HCT116 (cell line): ENCODE measurements around the gene ATCAY. TPM values are rescaled to one million over a fixed set of nuclear protein-coding genes. Genes with fewer than 3 reads are reported as not detected.

ENCODE experiments used
- ATAC-seq: fragments of 200-7000 bp; cut with Tn5 transposase; 2 replicates; pipeline ENCODE4 v1.9.1; 2020; ENCODE audit warnings: mild to moderate bottlenecking, moderate library complexity
- BruUV-seq: library from RNA; stranded (reverse); fragments of 400-500 nt; replicated peaks from 2 replicates; lab custom pipeline; 2021; lab: Mats Ljungman, UMichigan
- CTCF ChIA-PET: fragments of 300-600 bp; sonication (Branson Sonifier 250); formaldehyde crosslinking; loops from one replicate; lab custom pipeline; 2021; ENCODE audit warnings: antibody characterized with exemption; lab: Charles Lee
- POLR2A ChIA-PET: fragments of 300-600, 350-600 bp; sonication (Branson Sonifier 250); formaldehyde crosslinking; loops from one replicate; lab custom pipeline; 2021; ENCODE audit warnings: antibody characterized with exemption; lab: Charles Lee
- RAD21 ChIA-PET, 2 experiments: fragments of 300-600 bp; sonication (Branson Sonifier 250); formaldehyde crosslinking; loops; one replicate each; lab custom pipeline; 2023; ENCODE audit warnings: low total read pairs in 2 of 2; ENCODE audit not compliant: uncharacterized antibody in 2 of 2, unreplicated experiment in 2 of 2, low non-redundant PET in 1 of 2; lab: Charles Lee
- DNase-seq: peaks from one replicate; pipeline ENCODE4 v3.0.0-alpha.2; 2010; ENCODE audit warnings: low read depth, low spot score
- H2AFZ ChIP-seq: fragments of 200-600 bp; shearing (Covaris generic), sonication (generic); 2 replicates; pipeline ENCODE4 v1.6.1; 2017; ENCODE audit warnings: low read depth, mixed run types, mixed read lengths, antibody characterized with exemption, low read length; ENCODE audit not compliant: poor library complexity, severe bottlenecking
- H3K27ac ChIP-seq: 2 replicates; pipeline ENCODE4 v1.5.1; 2012; ENCODE audit warnings: low read depth, low read length
- H3K27me3 ChIP-seq: fragments of 200-600 bp; sonication (generic); 2 replicates; pipeline ENCODE4 v1.6.1; 2016; ENCODE audit warnings: mixed run types, low read length, mixed read lengths; ENCODE audit not compliant: insufficient read depth
- H3K36me3 ChIP-seq, 2 experiments: fragments of 200-500 bp in 1 of 2; fragments of 200-600 bp in 1 of 2; sonication (Bioruptor generic) in 1 of 2; sonication (generic) in 1 of 2; 2 replicates each; pipeline versions ENCODE4 v1.5.1 to v1.6.1; 2014 to 2016; ENCODE audit warnings: low read length in 2 of 2, inconsistent platforms in 1 of 2, mixed read lengths in 1 of 2, mixed run types in 1 of 2; ENCODE audit not compliant: insufficient read depth in 2 of 2, control insufficient read depth in 1 of 2
- H3K4me1 ChIP-seq, 2 experiments: fragments of 200-600 bp in 1 of 2; sonication (generic) in 1 of 2; 2 replicates each; pipeline versions ENCODE4 v1.5.1 to v1.6.1; 2012 to 2017; ENCODE audit warnings: low read length in 2 of 2, inconsistent platforms in 1 of 2, mild to moderate bottlenecking in 1 of 2, mixed read lengths in 1 of 2, mixed run types in 1 of 2, moderate library complexity in 1 of 2; ENCODE audit not compliant: insufficient read depth in 2 of 2, control insufficient read depth in 1 of 2
- H3K4me2 ChIP-seq: fragments of 200-600 bp; sonication (generic); 2 replicates; pipeline ENCODE4 v1.6.1; 2017; ENCODE audit warnings: mixed run types, low read length, mixed read lengths
- H3K4me3 ChIP-seq, 2 experiments: fragments of 200-600 bp in 1 of 2; sonication (generic) in 1 of 2; replicated peaks in 1 of 2; 2 replicates each; pipeline ENCODE4 v1.5.1; 2011 to 2016; ENCODE audit warnings: low read length in 2 of 2, control low read depth in 1 of 2, low read depth in 1 of 2, mild to moderate bottlenecking in 1 of 2, mixed read lengths in 1 of 2, mixed run types in 1 of 2
- H3K79me2 ChIP-seq: fragments of 200-600 bp; sonication (generic); 2 replicates; pipeline ENCODE4 v1.6.1; 2017; ENCODE audit warnings: mild to moderate bottlenecking, mixed run types, low read length, moderate library complexity, mixed read lengths; ENCODE audit not compliant: insufficient read depth
- H3K9ac ChIP-seq: fragments of 200-600 bp; sonication (generic); 2 replicates; pipeline ENCODE4 v1.6.1; 2016; ENCODE audit warnings: low read length, mixed read lengths
- H3K9me2 ChIP-seq: fragments of 200-600 bp; sonication (generic), shearing (Covaris generic); 2 replicates; pipeline ENCODE4 v1.6.1; 2017; ENCODE audit warnings: mixed run types, mild to moderate bottlenecking, moderate library complexity; ENCODE audit not compliant: insufficient read depth
- H3K9me3 ChIP-seq, 2 experiments: fragments of 200-500 bp in 1 of 2; fragments of 200-600 bp in 1 of 2; sonication (Bioruptor generic) in 1 of 2; sonication (generic) in 1 of 2; 2 replicates each; pipeline ENCODE4 v1.6.1; 2014 to 2017; ENCODE audit warnings: low read length in 2 of 2, mixed read lengths in 2 of 2, inconsistent platforms in 1 of 2, low read depth in 1 of 2, mild to moderate bottlenecking in 1 of 2, mixed run types in 1 of 2, moderate library complexity in 1 of 2; ENCODE audit not compliant: control insufficient read depth in 1 of 2, insufficient read depth in 1 of 2
- H4K20me1 ChIP-seq: fragments of 200-600 bp; sonication (generic), shearing (Covaris generic); 2 replicates; pipeline ENCODE4 v1.6.1; 2017; ENCODE audit warnings: mixed run types, mild to moderate bottlenecking, moderate library complexity; ENCODE audit not compliant: insufficient read depth
- ELF1 ChIP-seq: IDR thresholded peaks from 2 replicates; pipeline ENCODE4 v1.6.1; 2012; ENCODE audit warnings: low read depth, borderline replicate concordance
- EZH2 ChIP-seq: fragments of 200-600 bp; sonication (generic); IDR thresholded peaks from 2 replicates; pipeline ENCODE4 v1.6.1; 2017; ENCODE audit warnings: antibody characterized with exemption, mixed run types
- EZH2phosphoT487 ChIP-seq: fragments of 200-600 bp; IDR thresholded peaks from 2 replicates; pipeline ENCODE4 v1.6.1; 2018; ENCODE audit warnings: antibody characterized with exemption, borderline replicate concordance
- JUND ChIP-seq: IDR thresholded peaks from 2 replicates; pipeline ENCODE4 v1.6.1; 2012
- ZNF274 ChIP-seq: fragments of 200-500 bp; sonication (Bioruptor generic); IDR thresholded peaks from 2 replicates; pipeline ENCODE4 v1.6.1; 2014; ENCODE audit warnings: mild to moderate bottlenecking, low read depth, low read length, inconsistent platforms
- intact Hi-C: fragments of 100-400 bp; cut with micrococcal nuclease; formaldehyde crosslinking; loops from 2 replicates; pipeline ENCODE4 v1.10.0; 2022
- total RNA-seq: library from RNA; stranded (reverse); gene quantifications from one replicate; pipeline ENCODE4 v1.2.1, GENCODE V29; 2021; ENCODE audit not compliant: unreplicated experiment

The ATCAY gene
- total RNA-seq, 1 experiment from 2014 or later, result not detected

DNA sequence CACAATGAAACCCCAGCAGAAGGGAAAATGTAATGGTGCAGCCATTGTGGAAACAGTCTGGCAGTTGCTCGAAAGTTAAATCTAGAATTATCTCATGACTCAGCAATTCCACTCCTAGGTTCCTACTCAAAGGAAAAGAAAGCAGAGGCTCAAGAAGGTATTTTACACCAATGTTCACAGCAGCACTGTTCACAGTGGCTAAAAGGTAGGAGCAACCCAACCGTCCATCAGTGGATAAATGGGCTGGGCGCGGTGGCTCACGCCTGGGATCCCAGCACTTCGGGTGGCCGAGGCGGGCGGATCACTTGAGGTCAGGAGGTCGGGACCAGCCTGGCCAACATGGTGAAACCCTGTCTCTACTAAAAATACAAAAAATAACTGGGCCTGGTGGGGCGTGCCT lies 37.5 kb upstream of the ATCAY start:
- Histone ChIP-seq H3K79me2 (no peaks in the 10 kb centered on the region), H3K4me2 (no peak overlapping the region), H4K20me1 (no peaks in the 10 kb centered on the region), H2AFZ (no peak overlapping the region), H3K27ac (no peak overlapping the region), H3K4me1 (no peaks in the 10 kb centered on the region), H3K4me3 (no peak overlapping the region), H3K9me2 (no peaks in the 10 kb centered on the region), H3K9me3 (peaks cover 0 to under 1% of the 10 kb centered on the region in 2 experiments; a peak in 1 of 4 replicates), H3K9ac (no peak overlapping the region), H3K36me3 (no peaks in the 10 kb centered on the region), H3K27me3 (no peaks in the 10 kb centered on the region)
- no TSS peak for BruUV-seq
- ATAC-seq, result no peak
- CTCF ChIA-PET, result interaction anchor here (0.7 to 1.3 kb wide), 2 partner anchors 9 to 10 kb away, joined by 3 read pairs; no protein-coding TSS in a partner anchor
- intact Hi-C loops, result no loop called here
- DNase-seq, result no peak
- POLR2A ChIA-PET, result no interaction called here
- TF ChIP-seq EZH2phosphoT487, result no peak
- RAD21 ChIA-PET, result no interaction called here

DNA sequence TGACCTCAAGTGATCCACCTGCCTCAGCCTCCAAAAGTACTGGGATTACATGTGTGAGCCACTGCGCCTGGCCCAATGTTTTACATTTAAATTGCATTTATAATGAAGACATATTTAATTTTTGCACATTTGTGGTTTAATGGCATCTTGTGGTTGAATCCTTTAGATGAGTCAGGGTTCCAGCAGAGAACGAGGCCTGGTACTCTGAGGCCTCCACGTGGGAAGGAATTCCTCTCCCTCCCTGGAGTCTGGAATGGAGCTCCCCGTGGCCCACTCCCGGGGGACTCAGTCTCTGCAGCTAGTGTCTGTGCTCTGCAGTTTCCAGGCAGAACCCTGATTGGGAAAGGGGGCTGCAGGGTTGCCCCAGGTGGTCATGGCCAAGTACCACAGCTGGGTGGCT lies 35.9 kb upstream of the ATCAY start:
- ChIA-PET RAD21 (no interaction called here), CTCF (no interaction called here), POLR2A (no interaction called here)
- Histone ChIP-seq H3K27ac (no peak overlapping the region), H2AFZ (no peak overlapping the region), H3K36me3 (no peaks in the 10 kb centered on the region), H3K4me3 (no peak overlapping the region), H3K4me1 (peaks cover 3 to 8% of the 10 kb centered on the region in 2 experiments; a peak in 3 of 4 replicates), H3K4me2 (no peak overlapping the region), H3K9me3 (no peaks in the 10 kb centered on the region), H3K9me2 (no peaks in the 10 kb centered on the region), H4K20me1 (no peaks in the 10 kb centered on the region), H3K27me3 (no peaks in the 10 kb centered on the region), H3K79me2 (no peaks in the 10 kb centered on the region), H3K9ac (no peak overlapping the region)
- no TSS peak for BruUV-seq
- ATAC-seq (no peak), DNase-seq (no peak)
- TF ChIP-seq JUND, result no peak
- TF ChIP-seq ELF1, result no peak
- TF ChIP-seq EZH2, result no peak
- TF ChIP-seq ZNF274, result no peak
- TF ChIP-seq EZH2phosphoT487, result no peak
- intact Hi-C loops, result no loop called here
